Astrocyte of the cerebellum (primary cell): ENCODE data around the gene NEO1.
A peak's percentile ranks its signal among the peaks of the same experiment; 100 is the strongest.

ENCODE experiments used
- DNase-seq: peaks from one replicate; pipeline ENCODE4 v3.0.0-alpha.2; 2011; ENCODE audit warnings: low read depth
- H3K4me3 ChIP-seq: 2 replicates; pipeline ENCODE4 v1.5.1; 2011; ENCODE audit warnings: mild to moderate bottlenecking, low read depth, low read length, moderate library complexity
- CTCF ChIP-seq: IDR thresholded peaks from 2 replicates; pipeline ENCODE4 v1.5.1; 2012; ENCODE audit warnings: low read length, low read depth, moderate library complexity, mild to moderate bottlenecking; ENCODE audit errors: missing control alignments
- in situ Hi-C: cut with HindIII; loops from 2 replicates; pipeline ENCODE4 v1.10.0; 2017; ENCODE audit warnings: low sequenced_read_pairs

NEO1 gene

GRCh38 chr15:73233623-73234022 lies 181.4 kb downstream of the NEO1 start:
- in situ Hi-C loops = no loop called here
- no peak for DNase-seq
- no peak overlapping the region for H3K4me3 ChIP-seq
- no peak for TF ChIP-seq CTCF

GRCh38 chr15:73237910-73238309 lies 185.6 kb downstream of the NEO1 start:
- H3K4me3 ChIP-seq = no peak overlapping the region
- no peak for TF ChIP-seq CTCF
- in situ Hi-C loops = no loop called here
- no peak for DNase-seq

- no peak for TF ChIP-seq CTCF
- DNase-seq = no peak
- in situ Hi-C loops = no loop called here
- H3K4me3 ChIP-seq = no peak overlapping the region
Measured at GRCh38 chr15:73239564-73240215, 187.4 kb downstream of the NEO1 start.

- in situ Hi-C loops = no loop called here
- peak; percentile 89 for TF ChIP-seq CTCF
- H3K4me3 ChIP-seq = no peak overlapping the region
- peak; percentile 62 for DNase-seq
Measured at GRCh38 chr15:73240866-73241499, 188.7 kb downstream of the NEO1 start.

GRCh38 chr15:73244333-73244732 lies 192.1 kb downstream of the NEO1 start:
- in situ Hi-C loops = no loop called here
- no peak for DNase-seq
- peak; percentile 35 for TF ChIP-seq CTCF
- H3K4me3 ChIP-seq = no peak overlapping the region

- in situ Hi-C loops = no loop called here
- no peak for TF ChIP-seq CTCF
- DNase-seq = no peak
- H3K4me3 ChIP-seq = no peak overlapping the region
Measured at GRCh38 chr15:73246439-73246838, 194.2 kb downstream of the NEO1 start.
